Measurements from ENCODE around the gene SLC25A17. TPM values are rescaled to one million over a fixed set of nuclear protein-coding genes. Genes with fewer than 3 reads are reported as not detected.
"Not testable (repeated sequence)": the region's sequence is repeated elsewhere in the genome, so short reads cannot be mapped to it uniquely, and the experiment has no call there.

The SLC25A17 gene
- polyA plus RNA-seq, 5 donors: 31.3 to 40.1 (median 33.0) TPM

GRCh38 chr22:40720538-40721256, 98.4 kb downstream of the SLC25A17 start:
- DNase-seq: no peak

- not testable (repeated sequence) for DNase-seq
Observed at GRCh38 chr22:40720156-40720537, 99.0 kb downstream of the SLC25A17 start.

Other genes starting within 250 kb of the SLC25A17 start
- 10 to 100 TPM; 15.6 to 29.7 (median 21.0) TPM for gene MRTFA, start 182.6 kb downstream of the SLC25A17 start, polyA plus RNA-seq (ENCODE audit: insufficient read depth in 1 of 5, insufficient read length in 5 of 5, low replicate concordance in 1 of 5)
- under 1 TPM; 0.16 to 0.42 (median 0.22) TPM for gene MCHR1, start 139.9 kb downstream of the SLC25A17 start, polyA plus RNA-seq (ENCODE audit: insufficient read depth in 1 of 5, insufficient read length in 5 of 5, low replicate concordance in 1 of 5)
- gene ST13, start 37.3 kb upstream of the SLC25A17 start, polyA plus RNA-seq (ENCODE audit: insufficient read depth in 1 of 5, insufficient read length in 5 of 5, low replicate concordance in 1 of 5): 100 to 1,000 TPM; 483 to 731 (median 531) TPM
- 10 to 100 TPM; 12.3 to 23.2 (median 17.5) TPM for gene XPNPEP3, start 37.8 kb upstream of the SLC25A17 start, polyA plus RNA-seq (ENCODE audit: insufficient read depth in 1 of 5, insufficient read length in 5 of 5, low replicate concordance in 1 of 5)
- 1 to 10 TPM in 3 of 5 donors, under 1 TPM in 2; 0.70 to 1.2 (median 1.0) TPM for gene DNAJB7, start 42.8 kb upstream of the SLC25A17 start, polyA plus RNA-seq (ENCODE audit: insufficient read depth in 1 of 5, insufficient read length in 5 of 5, low replicate concordance in 1 of 5)
- 10 to 100 TPM; 57.7 to 83.7 (median 72.2) TPM for gene RBX1, start 132.0 kb upstream of the SLC25A17 start, polyA plus RNA-seq (ENCODE audit: insufficient read depth in 1 of 5, insufficient read length in 5 of 5, low replicate concordance in 1 of 5)

Measured in right lung (tissue), 5 donors.